Measurements from ENCODE around the gene RHOJ. TPM values are rescaled to one million over a fixed set of nuclear protein-coding genes. Genes with fewer than 3 reads are reported as not detected.

The RHOJ gene
- polyA plus RNA-seq, 3 donors: 19.9 to 21.0 (median 20.0) TPM

DNA sequence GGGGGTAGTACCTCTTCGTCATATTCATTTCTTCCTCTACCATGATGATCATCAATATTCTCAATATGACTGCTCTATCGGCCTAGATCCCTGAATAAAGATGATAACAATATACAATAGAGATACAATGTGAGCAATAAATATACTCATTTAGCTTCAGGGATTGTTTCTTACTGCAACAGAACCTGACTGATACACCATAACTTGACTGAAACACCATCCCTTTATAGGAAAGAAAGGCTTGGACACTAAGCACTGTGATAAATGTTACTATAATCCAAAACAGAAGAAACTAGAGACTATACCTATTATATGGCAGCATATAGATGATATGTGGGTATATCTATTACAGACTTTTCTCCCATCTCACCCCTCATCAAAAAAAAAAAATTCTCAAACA lies 1.2 kb upstream of the RHOJ start:
- no peak for DNase-seq

DNA sequence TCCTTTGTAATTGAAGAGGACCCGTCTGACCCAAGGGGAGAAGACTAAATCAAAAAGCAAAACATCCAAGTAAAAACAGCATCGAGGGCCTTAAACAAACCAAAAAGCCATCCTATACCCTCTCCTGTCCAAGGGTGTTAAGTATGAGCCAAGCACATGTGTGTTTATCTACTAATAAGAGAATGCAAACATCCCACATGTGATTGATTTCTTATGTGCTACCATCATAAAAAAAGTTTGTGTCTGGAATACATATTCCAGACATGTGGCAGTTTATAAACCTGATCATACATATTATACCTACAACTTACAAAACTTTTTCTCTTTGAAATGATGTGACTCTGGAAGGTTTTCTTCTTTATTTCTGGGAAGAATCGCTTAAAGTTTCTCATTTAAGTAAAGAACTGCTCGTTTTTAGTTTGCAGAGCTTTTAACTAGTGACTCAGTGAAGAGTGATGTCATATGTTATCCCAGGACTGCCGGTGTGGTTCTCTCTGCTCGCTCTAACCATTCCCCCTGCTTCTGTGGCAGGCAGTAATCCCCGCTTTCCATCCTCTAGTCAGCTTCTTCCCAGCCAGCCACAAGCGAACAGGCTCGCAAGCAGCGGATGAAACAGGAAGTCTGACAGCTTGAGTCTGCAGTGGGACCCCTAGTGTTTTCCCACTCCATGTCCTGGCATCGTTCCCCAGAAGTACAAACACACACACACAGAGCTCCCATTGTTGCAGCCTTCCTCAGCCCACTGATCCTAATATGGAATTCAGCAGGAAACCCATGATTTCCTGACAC lies 431 bp upstream of the RHOJ start:
- peak; percentile 87 for DNase-seq

DNA sequence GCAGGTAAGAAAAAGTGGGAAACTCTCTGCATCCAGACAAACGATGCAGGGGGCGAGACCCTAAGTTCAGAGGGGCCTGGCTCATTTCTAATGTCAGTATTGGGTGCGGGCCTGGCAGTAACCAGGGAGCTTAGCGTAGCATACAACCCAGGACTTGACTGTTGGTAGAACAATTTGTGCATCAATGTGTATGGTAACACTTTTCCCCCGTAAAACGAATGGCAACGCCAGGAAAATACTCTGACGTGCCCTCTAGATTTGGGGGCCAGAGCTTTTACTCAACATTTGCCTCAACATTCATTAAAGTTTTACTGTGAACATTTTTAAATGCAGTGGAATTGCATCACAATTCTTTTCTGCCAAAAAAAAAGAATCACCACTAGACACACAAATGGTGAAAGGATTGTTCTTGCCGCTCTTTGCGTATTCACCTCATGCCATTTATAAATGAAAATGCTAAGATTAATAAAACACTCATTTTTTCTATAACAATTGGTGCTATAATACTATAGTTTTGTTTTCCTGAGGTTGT lies 867 bp downstream of the RHOJ start:
- DNase-seq: no peak

DNA sequence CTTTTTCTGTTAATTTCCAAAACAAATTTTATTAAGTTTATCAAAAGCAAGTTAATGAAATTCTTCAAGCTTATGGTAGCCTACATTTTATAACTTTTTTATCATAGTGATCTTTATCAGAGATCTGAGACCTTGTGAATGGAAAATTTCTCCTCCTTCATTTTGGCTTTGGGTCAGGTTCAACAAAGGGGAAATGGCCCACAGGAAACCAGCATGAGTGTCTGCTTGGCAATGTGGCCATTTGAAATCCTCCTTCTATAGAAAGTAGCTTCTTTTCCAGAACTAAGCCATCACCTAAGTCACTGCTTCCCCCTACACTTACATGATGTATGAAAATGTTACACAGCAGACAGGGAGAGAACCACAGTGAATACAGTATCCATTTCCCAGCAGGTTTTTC lies 1.6 kb downstream of the RHOJ start:
- DNase-seq: no peak

DNA sequence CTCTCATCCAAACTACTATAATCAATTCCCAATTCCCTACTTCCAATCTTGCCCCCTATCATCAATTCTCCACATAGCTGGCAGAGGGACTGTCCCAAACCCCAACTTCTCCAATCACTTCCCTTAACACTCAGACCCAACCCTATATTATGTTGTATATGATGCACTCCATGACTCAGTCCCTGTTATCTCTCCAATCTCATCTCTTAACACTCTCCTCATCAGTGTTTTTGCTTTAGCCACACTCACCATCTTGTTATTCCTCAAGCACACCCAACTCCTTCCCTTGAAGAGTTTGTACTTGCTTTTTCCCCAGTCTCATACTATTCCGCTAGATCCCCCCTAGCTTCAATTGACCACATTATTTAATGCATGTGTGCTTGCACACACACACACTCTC lies 4.9 kb downstream of the RHOJ start:
- DNase-seq: no peak

DNA sequence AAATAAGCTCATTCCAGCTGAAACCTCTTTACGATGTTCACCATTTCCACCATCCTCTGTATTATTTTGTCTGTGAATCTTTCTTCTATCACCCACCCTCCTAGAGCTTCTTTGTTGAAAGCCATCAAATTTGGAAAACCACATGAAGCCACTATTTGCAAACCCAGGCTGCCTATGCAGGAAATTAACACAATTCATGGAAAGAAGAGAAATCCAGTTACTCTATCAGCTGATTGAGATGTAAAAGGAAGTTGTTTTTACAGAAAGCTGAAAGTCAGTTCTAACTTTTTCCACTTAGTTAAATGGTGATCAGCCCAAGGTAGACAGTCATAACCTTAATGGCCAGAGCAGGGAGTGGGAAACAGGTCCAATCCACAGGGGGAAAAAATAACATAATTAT lies 6.6 kb downstream of the RHOJ start:
- no peak for DNase-seq

DNA sequence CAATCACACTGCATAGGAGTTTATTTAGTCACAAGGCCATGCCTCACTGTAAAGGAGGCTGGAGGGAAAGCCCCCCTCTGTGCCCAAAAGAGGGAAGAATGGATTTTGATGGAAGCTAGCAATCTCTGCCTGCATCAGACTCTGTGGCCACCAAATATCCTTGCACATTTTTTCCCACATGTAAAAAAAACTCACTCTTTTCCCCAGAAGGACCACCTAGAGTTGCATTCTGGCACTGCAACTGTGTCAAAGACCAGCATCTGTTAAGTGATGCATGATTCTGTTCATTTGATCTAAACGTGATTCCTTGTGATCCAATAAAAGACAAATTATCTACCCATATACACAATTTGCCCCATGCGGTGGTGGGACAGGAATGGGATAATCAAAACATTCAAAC lies 8.0 kb downstream of the RHOJ start:
- no peak for DNase-seq

DNA sequence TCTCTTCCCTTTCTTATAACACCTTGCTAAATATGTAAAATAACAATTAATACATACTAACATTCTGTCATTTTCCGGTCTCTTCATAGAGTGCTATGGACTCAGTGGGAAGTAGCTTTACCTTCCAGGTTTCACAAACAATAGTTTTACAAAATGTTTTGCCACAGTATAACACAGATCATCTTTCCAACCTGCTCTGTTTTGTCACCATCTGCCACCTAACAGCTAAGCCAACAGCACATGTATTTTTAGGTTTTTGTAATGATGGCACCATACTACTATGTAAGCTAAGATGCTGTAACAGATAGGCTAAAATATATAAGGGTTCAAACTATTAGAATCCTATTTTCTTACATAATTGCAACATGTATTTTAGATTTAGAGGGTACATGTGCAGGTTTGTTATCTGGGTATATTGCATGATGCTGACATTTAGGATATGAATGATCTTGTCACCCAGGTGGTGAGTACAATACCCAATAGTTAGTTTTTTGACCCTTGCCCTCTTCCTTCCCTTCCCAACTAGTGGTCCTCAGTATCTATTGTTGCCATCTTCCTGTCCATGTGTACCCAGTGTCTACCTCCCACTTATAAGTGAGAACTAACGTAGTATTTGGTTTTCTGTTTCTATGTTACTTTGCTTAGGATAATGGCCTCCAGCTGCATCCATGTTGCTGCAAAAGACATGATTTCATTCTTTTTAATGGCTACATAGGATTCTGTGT lies 8.7 kb downstream of the RHOJ start:
- no peak for DNase-seq

DNA sequence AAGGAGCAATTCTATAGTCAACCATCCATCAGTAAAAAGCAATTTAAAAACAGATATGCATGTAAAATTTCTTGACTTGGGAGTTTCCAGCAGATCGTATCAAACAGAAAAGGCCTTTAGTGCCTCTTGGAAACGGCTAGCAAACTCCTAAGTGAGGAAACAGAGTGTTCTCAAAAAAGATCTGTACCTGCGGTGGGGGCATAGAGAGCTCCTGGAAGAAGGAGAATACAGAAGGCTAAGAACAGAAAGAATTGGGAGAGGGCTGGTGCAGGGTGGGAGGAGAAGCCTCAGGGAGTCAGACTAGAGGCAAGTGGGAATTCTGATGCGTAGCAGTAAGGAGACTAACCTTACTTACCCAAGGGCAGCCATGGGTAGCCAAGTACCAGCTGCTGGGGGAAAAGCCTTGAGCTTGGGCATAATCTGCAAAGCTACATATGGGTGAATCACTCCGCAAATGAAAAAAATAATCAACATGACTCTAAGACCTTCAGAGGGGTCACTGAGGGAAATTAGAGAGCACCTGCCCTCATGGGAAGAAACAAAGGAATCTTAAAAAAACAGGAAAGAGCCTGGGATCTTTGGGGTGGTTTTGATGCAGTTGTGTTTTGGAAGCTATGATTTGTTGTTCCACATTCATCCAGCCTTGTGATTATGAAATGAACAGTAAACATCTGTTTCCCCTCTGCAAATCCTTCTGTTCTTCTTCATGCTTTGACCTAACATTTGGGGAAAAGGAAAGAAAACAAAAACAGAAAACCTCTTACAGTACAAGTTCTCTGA lies 10.4 kb downstream of the RHOJ start:
- DNase-seq: no peak

DNA sequence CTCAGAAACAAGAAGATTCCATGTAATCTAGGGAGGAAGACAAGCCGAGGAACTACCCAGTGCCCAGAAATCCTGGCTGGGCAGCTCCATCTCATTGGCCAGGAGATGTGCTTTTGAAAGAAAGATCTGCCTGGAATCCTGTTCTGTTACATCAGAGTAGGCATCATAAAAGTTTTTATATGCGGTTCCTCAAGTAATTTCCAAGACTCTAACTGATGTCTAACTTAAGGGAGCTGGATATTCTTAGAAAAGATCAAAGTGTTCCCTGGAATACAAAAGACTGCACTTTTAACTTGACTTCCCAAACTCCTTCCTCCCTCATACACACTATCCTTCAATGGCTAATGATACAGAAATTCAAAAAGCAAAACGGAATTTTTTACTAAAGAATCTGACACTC lies 16.3 kb downstream of the RHOJ start:
- DNase-seq: no peak

DNA sequence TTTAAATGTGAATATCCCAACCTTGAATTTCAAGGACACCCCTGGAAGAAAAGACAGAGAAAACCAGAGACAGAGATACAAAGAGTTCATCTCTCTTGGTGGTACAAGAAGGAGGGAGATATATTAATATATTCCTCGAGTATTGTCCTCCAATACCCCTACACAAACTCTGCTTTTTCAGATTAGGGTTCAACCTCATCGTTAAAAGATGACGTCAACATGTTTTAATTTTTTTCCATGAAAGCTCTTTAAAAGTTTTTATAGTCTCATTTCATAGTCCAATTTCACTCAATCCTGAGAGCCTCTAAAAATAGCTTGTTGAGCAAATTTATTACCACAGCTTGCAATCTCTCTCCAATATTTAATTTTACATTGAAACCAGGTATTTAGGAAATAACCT lies 19.4 kb downstream of the RHOJ start:
- no peak for DNase-seq

DNA sequence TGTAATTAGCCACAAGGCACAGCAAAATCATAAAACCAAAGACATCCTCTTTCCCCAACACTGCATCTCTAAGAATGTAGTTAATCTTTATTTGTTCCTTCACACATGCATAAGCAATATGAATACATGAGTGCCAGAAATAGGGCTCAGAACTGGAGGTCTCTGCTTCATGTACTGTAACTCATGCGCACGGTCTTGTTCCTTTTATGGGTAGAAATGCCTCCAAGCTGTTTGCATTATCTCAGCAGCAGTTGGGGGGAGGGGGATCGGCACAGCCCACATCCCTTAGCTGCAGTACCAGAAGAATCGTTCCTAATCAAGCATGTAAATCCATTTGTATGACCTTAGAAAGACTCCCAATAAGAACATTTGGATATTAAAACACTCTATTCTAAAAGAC lies 20.0 kb downstream of the RHOJ start:
- peak; percentile 17 for DNase-seq

DNA sequence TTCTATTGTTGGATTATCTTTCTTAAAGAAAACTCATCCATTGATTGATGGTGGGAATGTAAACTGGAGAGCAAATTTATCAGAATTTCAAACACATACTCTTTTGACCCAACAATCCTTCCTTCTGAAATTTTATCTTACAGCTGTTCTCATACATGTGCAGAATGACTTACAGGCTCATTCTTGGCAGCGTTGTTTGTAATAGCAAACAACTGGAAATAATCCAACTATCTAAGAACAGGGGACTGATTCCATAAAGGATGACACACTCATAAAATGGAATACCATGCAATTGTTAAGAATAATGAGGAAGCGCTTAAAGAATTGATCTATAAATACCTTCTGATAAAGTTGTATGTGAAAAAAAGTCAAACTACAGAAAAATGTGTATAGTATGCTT lies 24.0 kb downstream of the RHOJ start:
- DNase-seq: no peak

DNA sequence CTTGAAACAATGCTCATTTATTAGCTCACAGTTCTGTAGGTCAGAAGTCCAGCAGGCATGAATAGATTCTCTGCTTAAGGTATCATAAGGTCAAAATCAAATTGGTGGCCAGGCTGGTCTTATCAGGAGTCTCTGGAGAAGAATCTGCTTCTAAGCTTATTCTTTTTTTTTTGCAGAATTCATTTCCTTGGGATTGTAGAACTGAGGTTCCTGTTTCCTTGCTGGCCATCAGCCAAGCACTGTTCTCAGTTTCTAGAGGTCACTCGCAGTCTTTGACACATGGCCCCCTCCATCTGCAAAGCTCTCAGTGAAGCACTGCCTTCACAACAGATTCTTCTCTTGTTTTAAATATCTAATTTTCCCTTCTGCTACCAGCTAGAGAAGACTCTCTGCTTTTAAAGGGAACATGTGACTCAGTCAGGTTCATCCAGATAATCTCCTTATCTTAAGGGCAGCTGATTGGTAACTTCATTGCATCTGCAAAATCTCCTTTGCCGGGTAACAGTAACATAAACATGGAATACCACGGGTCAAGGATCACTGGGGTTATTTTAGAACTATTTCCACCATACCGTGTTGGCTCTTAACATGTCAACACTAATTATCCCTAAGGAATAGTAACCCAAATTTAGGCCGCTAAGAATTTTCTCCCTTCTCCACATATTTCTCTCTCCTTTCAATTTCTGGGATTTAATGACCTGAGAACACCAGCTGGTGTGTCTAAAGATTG lies 25.3 kb downstream of the RHOJ start:
- no peak for DNase-seq

DNA sequence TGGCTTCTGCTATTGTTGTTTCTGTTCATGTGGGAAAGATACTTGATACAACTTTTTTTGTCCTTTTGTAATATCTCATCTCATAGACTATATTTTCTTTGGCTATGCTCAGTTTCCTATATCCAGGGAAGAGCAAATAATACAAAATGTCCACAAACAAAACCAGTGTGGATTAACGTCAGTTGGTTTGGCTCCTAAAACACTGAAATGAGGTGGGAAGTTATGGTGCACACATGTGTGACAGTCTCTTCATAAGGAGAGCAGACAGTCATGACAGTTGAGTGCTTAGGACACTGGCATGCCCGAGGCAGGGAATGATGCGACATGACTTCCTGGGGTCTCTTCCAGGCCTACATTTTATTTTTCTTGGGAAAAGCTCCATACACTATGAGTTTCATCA lies 27.5 kb downstream of the RHOJ start:
- DNase-seq: no peak

DNA sequence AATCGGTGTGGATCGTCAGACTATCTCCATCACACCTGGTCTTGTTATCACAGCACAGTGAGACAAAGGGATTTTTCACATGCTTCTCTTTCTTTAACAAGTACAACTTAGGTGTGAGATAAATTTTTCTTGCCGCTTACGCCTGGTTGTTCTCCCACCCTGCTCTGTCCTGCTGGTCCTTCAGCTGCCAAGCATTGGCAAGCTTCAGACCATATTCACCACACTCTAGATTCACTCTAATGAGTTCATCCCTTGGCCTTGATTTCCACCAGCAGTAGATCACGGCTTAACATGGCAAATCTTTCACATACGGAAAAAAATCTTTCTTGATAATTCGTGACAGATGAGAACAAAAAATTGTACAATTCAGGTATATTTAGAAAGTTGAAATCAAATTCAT lies 33.5 kb downstream of the RHOJ start:
- DNase-seq: no peak

DNA sequence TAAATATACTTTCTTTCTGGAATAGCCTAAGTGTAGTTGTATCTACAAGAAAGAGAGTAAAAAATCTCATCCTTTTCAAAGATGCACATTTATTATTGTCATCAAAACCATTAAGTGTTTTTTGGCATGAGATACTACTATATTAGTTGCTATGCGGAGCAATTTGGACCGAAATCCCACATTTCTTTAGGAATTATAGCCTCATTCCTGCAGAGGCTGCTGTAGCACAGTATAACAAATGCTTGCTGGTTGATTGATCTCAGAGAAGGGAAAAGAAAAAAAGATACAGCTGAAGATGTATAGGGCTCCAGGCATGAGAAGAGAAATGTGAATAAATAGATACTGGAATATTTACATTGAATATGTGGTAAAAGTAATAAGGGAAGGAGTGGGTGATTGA lies 36.0 kb downstream of the RHOJ start:
- DNase-seq: no peak

DNA sequence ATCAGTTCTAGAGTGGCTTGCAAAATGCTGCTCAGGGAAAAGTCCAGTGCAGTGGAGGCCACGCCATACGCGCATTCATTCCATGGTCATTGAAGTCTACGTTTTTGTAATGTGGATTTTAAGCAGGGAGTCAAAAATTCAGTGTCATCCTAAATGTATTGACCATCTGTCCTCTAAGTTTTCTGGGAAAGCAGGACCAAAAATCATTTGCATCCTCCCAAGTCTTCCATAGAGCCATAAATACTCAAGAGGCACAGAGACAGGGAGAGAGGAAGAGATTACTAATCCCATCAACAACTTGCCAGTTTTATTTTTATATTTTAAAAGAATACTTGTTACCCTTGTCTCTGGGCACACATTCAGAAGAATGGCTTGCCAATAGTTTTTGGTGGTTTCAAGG lies 36.9 kb downstream of the RHOJ start:
- DNase-seq: no peak

DNA sequence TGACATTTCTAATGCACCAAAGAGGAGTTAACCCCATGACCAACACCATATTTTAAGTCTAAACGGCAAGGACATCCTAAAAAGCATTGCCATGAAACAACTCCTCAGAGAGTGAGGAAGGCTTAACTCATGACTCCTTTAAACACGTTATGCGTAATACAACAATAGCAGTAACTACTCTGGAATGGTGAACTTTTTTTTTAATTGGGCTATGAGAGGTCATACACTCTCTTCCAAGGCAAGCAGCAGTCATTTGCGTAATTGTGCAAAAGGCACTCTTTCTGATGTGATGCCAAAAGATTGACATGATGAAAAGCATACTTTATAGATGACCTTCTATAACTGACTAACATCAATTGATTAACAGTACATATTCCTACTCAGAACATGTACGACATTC lies 39.4 kb downstream of the RHOJ start:
- no peak for DNase-seq

DNA sequence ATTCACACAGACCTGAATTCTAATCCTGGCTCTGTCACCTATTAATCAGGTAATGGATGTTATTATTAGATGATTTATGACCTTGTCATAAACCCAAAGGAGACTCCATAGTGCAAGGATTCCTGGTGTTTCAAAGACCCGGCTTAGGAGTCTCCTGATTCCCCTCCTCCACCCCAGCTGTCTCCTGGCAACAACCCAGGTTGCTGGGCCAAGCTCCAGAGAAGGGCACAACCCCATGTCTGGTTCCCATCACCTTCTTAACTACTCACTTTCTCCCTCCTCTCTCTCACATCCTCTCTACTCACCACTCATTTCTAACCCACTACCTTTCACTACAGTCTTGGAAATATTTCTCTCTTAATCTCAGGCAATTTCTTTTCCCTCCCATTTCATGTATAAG lies 41.6 kb downstream of the RHOJ start:
- DNase-seq: no peak

DNA sequence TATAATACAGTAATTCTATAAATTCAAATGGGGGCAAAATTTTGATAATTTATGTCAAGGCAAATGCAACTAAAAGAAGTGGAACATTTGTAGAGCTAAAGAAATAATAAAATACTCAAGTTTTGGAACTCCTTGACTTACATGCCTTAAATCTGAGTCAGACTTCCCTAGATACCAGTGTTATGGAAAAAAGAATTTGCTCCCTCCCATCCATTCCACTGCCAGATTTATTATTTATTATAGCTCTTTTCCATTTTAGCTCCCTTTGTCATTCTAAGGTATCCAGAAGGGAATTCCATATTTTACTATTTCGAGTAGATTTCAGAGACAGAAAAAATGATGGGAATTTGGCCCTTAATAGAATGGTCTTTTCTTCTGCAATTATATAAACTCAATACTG lies 44.0 kb downstream of the RHOJ start:
- DNase-seq: no peak

DNA sequence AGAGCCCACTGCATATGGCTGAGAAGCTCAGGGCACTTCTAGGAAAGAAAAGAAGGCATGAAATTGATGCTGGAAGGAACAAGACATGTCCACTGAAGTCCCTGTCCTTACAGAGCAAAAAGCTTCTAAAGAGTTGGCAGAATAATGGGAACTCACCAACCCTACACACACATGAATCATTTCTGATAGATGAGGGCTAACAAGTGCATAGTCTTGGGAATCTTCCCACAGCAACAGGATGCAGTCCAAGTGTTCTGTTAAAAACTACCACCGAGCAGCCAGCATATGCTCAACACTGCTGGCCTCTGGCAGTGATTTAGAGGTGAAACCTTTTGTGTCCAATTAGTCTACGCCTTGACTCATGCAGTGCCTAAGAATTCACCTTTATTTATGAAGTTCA lies 44.8 kb downstream of the RHOJ start:
- DNase-seq: no peak
